Kidney epithelial cell (primary cell): Measurements from ENCODE around the gene PLEKHM3. TPM values are rescaled to one million over a fixed set of nuclear protein-coding genes. Genes with fewer than 3 reads are reported as not detected.

Experiments used
- DNase-seq: peaks from one replicate; pipeline ENCODE4 v3.0.0-alpha.2; 2010; ENCODE audit warnings: low read depth
- H3K27me3 ChIP-seq: 2 replicates; pipeline ENCODE4 v1.6.0; 2011; ENCODE audit warnings: low read length; ENCODE audit not compliant: control insufficient read depth, insufficient read depth
- H3K36me3 ChIP-seq: 2 replicates; pipeline ENCODE4 v1.5.1; 2011; ENCODE audit warnings: low read length; ENCODE audit not compliant: control insufficient read depth, insufficient read depth
- H3K4me3 ChIP-seq: 2 replicates; pipeline ENCODE4 v1.5.1; 2011; ENCODE audit warnings: low read depth, mild to moderate bottlenecking, control low read depth, low read length
- total RNA-seq: library from RNA; depleted of rRNA; stranded (reverse); fragments of >200 nt; gene quantifications from 2 replicates; pipeline ENCODE4 v1.2.3, GENCODE V29; 2015
- TF ChIP-seq, protein P1 (sequence below): IDR thresholded peaks from 2 replicates; pipeline ENCODE4 v1.5.1; 2011; ENCODE audit warnings: mild to moderate bottlenecking, moderate library complexity, low read length, control low read depth, inconsistent platforms; ENCODE audit not compliant: insufficient read depth, poor library complexity, severe bottlenecking

The PLEKHM3 gene
- total RNA-seq, 1 donor from 2014 or later = 6.3 TPM

DNA sequence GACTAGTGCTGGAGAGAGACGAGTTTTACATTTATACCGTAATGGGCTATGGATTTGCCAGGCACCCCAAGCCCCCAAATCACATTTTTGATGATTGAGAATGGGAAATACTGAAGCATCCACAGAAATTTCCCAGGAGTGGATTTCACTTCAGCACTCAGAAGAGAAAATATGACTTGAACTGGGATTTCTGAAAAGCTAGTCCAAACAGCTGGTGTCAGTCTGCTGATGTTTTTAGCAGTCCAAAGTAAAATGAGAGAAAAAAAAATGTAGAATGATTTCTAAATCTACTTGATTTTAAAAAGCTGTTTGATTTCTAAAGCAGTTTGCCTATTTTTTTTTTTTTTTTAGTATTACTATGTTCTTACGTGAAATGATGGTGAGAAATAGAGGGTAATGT is 105.0 kb downstream of the PLEKHM3 start:
- Histone ChIP-seq H3K4me3 (no peak overlapping the region), H3K36me3 (no peaks in the 10 kb centered on the region), H3K27me3 (no peaks in the 10 kb centered on the region)
- DNase-seq = no peak
- TF ChIP-seq, protein P1, sequence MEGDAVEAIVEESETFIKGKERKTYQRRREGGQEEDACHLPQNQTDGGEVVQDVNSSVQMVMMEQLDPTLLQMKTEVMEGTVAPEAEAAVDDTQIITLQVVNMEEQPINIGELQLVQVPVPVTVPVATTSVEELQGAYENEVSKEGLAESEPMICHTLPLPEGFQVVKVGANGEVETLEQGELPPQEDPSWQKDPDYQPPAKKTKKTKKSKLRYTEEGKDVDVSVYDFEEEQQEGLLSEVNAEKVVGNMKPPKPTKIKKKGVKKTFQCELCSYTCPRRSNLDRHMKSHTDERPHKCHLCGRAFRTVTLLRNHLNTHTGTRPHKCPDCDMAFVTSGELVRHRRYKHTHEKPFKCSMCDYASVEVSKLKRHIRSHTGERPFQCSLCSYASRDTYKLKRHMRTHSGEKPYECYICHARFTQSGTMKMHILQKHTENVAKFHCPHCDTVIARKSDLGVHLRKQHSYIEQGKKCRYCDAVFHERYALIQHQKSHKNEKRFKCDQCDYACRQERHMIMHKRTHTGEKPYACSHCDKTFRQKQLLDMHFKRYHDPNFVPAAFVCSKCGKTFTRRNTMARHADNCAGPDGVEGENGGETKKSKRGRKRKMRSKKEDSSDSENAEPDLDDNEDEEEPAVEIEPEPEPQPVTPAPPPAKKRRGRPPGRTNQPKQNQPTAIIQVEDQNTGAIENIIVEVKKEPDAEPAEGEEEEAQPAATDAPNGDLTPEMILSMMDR = no peak

DNA sequence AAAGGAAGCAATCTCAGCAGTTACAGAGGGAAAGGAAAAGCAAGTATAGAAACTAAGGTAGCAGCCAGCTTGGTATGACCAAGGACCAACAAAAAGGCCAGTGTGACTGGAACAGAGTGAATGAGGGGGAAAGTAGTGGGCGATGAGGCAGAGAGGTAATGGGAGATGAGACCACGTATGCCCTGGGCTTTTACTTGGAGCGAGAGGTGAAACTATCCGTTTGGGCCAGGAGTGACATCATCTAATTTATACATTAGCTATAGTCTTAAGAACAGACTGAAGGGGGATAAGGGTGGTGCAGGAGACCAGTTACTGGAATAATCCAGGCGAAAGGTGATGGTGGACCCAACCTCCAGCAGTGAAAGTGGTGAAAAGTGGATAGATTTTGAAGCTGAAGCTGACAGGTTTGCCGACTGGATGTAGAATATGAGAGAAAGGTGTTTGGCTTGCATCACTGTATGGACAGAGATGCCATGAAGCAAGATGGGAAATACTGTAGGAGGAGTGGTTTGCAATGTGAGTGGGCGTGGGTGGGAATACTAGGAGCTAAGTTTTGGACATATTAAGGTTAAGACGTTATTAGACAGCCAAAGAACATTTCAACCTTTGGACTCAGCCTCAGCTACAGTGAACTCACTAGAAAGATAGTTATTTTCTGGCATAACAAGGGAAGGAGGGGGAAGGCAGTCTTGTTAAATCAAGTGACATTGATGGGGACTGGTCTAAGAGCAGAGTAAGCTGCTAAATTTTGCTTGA is 106.0 kb downstream of the PLEKHM3 start:
- TF ChIP-seq, protein P1 = no peak
- Histone ChIP-seq H3K36me3 (no peaks in the 10 kb centered on the region), H3K4me3 (no peak overlapping the region), H3K27me3 (no peaks in the 10 kb centered on the region)
- DNase-seq = no peak

DNA sequence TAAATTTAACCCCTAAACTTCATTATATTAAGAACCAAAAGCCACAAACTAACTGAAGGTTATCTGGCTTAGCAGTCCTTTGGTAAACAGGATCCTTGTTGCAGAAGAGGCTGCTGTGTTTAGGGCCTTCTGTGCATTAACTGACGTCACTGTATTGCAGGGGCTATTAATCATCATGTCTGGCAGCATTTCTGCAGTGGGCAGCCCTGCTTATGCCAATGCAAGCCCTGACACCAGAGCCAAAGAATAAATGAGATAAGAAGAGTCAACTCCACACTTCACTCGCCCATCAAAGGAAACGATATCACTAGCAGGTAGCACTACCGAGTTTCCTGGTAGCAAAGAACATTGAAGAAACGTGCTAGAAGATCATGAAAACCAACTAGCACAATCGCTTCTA is 110.6 kb downstream of the PLEKHM3 start:
- no peaks in the 10 kb centered on the region for H3K36me3 ChIP-seq
- no peak overlapping the region for H3K4me3 ChIP-seq
- TF ChIP-seq, protein P1 = no peak
- no peaks in the 10 kb centered on the region for H3K27me3 ChIP-seq
- no peak for DNase-seq

DNA sequence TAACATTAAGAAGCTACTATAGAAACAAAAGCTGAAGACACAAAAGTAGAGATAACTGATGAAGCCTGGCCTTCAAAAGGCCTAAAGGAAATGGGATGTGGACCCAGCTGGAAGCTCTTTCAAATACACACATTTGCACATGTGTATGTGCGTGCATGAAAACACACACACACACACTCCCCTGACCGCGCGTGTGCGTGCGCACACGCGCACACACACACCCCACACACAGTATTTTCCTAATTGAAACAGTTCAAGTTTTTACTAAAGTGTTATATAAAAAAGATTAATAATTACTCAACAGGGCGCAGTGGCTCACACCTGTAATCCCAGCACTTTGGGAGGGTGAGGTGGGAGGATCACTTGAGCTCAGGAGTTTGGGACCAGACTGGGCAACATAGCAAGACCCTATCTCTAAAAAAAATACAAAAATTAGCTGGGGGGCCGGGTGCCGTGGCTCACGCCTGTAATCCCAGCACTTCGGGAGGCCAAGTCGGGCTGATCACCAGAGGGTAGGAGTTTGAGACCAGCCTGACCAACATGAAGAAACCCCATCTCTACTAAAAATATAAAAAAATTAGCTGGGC is 111.5 kb downstream of the PLEKHM3 start:
- Histone ChIP-seq H3K4me3 (no peak overlapping the region), H3K27me3 (no peaks in the 10 kb centered on the region), H3K36me3 (no peaks in the 10 kb centered on the region)
- no peak for DNase-seq
- TF ChIP-seq, protein P1 = no peak

DNA sequence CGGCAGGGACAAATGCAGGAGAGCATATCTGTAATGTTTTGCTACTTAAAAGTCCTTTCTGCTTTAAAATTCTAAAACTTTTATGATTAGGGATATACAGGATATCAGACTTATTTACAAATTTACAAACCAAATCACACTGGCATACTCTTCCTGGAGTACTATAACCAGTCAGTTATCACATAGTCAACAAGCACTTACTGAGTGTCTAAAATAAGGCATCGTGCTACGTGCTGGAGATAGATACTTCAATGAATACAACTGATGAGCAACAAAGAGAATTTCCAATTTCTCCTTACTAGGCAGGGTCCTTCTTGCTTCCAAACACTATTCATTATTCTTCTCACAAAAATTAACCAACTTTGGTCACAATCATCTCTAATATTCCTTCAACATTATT is 113.5 kb downstream of the PLEKHM3 start:
- no peaks in the 10 kb centered on the region for H3K27me3 ChIP-seq
- TF ChIP-seq, protein P1 = no peak
- H3K4me3 ChIP-seq = no peak overlapping the region
- no peak for DNase-seq
- no peaks in the 10 kb centered on the region for H3K36me3 ChIP-seq
